NCI-H1436 (cell line): ENCODE results near the gene NAV2.

Experiments
- DNase-seq: peaks from one replicate; lab custom pipeline; 2025; lab: John Stamatoyannopoulos, UW

The NAV2 gene

GRCh38 chr11:19812096-19812495 is 99.5 kb downstream of the NAV2 start:
- DNase-seq: no peak

- no peak for DNase-seq
Measured at GRCh38 chr11:19812710-19813109, 100.1 kb downstream of the NAV2 start.

- no peak for DNase-seq
Measured at GRCh38 chr11:19813158-19813879, 100.7 kb downstream of the NAV2 start.

GRCh38 chr11:19814421-19814820 is 101.8 kb downstream of the NAV2 start:
- DNase-seq: no peak

- DNase-seq: no peak
Measured at GRCh38 chr11:19816040-19816439, 103.4 kb downstream of the NAV2 start.

GRCh38 chr11:19816817-19817216 is 104.2 kb downstream of the NAV2 start:
- DNase-seq: no peak

- no peak for DNase-seq
Measured at GRCh38 chr11:19817265-19817851, 104.7 kb downstream of the NAV2 start.

GRCh38 chr11:19817870-19818269 is 105.2 kb downstream of the NAV2 start:
- DNase-seq: no peak

- DNase-seq: no peak
Measured at GRCh38 chr11:19818619-19819018, 106.0 kb downstream of the NAV2 start.

GRCh38 chr11:19819148-19819547 is 106.5 kb downstream of the NAV2 start:
- DNase-seq: no peak

- no peak for DNase-seq
Measured at GRCh38 chr11:19820100-19820499, 107.5 kb downstream of the NAV2 start.

GRCh38 chr11:19821412-19821875 is 108.8 kb downstream of the NAV2 start:
- DNase-seq: no peak

- DNase-seq: no peak
Measured at GRCh38 chr11:19821993-19822392, 109.4 kb downstream of the NAV2 start.

GRCh38 chr11:19822531-19822930 is 109.9 kb downstream of the NAV2 start:
- DNase-seq: no peak

GRCh38 chr11:19826606-19827005 is 114.0 kb downstream of the NAV2 start:
- DNase-seq: no peak

- DNase-seq: no peak
Measured at GRCh38 chr11:19827399-19828135, 114.9 kb downstream of the NAV2 start.

GRCh38 chr11:19828382-19829108 is 115.9 kb downstream of the NAV2 start:
- no peak for DNase-seq

- no peak for DNase-seq
Measured at GRCh38 chr11:19829109-19829837, 116.6 kb downstream of the NAV2 start.

- no peak for DNase-seq
Measured at GRCh38 chr11:19832086-19832750, 119.6 kb downstream of the NAV2 start.

GRCh38 chr11:19832901-19833300 is 120.3 kb downstream of the NAV2 start:
- DNase-seq: no peak

- DNase-seq: no peak
Measured at GRCh38 chr11:19834771-19835170, 122.1 kb downstream of the NAV2 start.
